HG03064 (cell line): ENCODE measurements around the gene CAMK2G.
A peak's percentile ranks its signal among the peaks of the same experiment; 100 is the strongest.

Experiments
- ATAC-seq: cut with Tn5 transposase; IDR thresholded peaks from one replicate; pipeline ENCODE4 v1.9.1; 2021; ENCODE audit warnings: low read depth; ENCODE audit not compliant: unreplicated experiment

CAMK2G gene

GRCh38 chr10:73780966-73781365 is 93.4 kb downstream of the CAMK2G start:
- ATAC-seq = no peak

GRCh38 chr10:73780301-73780700 is 94.1 kb downstream of the CAMK2G start:
- ATAC-seq = no peak

GRCh38 chr10:73779539-73780197 is 94.7 kb downstream of the CAMK2G start:
- no peak for ATAC-seq

GRCh38 chr10:73779018-73779417 is 95.3 kb downstream of the CAMK2G start:
- ATAC-seq = no peak

GRCh38 chr10:73774637-73775036 is 99.7 kb downstream of the CAMK2G start:
- no peak for ATAC-seq

GRCh38 chr10:73773152-73773879 is 101.0 kb downstream of the CAMK2G start:
- ATAC-seq = no peak

- ATAC-seq = peak; percentile 56
Observed at GRCh38 chr10:73772281-73773151, 101.8 kb downstream of the CAMK2G start.

- peak; percentile 55 for ATAC-seq
Observed at GRCh38 chr10:73771722-73772280, 102.6 kb downstream of the CAMK2G start.

- no peak for ATAC-seq
Observed at GRCh38 chr10:73769396-73769795, 105.0 kb downstream of the CAMK2G start.

- ATAC-seq = no peak
Observed at GRCh38 chr10:73768881-73769280, 105.5 kb downstream of the CAMK2G start.

GRCh38 chr10:73765066-73765465 is 109.3 kb downstream of the CAMK2G start:
- ATAC-seq = no peak

GRCh38 chr10:73763343-73763742 is 111.0 kb downstream of the CAMK2G start:
- ATAC-seq = no peak

- no peak for ATAC-seq
Observed at GRCh38 chr10:73762915-73763314, 111.4 kb downstream of the CAMK2G start.
